SK-N-SH (cell line): Measurements from ENCODE around the gene RNF149. TPM values are rescaled to one million over a fixed set of nuclear protein-coding genes. Genes with fewer than 3 reads are reported as not detected.

Experiments
- CTCF ChIA-PET: fragments of 300-600, 350-600 bp; formaldehyde crosslinking; extraction: SDS; loops from one replicate; lab custom pipeline; 2021; lab: Yijun Ruan, JAX
- POLR2A ChIA-PET: fragments of 350-600 bp; sonication (Branson Sonifier 250); formaldehyde crosslinking; extraction: SDS; loops from one replicate; lab custom pipeline; 2020; ENCODE audit warnings: antibody characterized with exemption, inconsistent platforms; lab: Yijun Ruan, JAX
- DNase-seq: peaks from one replicate; pipeline ENCODE4 v3.0.0; 2012
- H2AFZ ChIP-seq: fragments of 200-600 bp; sonication (generic); 2 replicates; pipeline ENCODE4 v1.8.1; 2016; ENCODE audit warnings: antibody characterized with exemption, mild to moderate bottlenecking, low read depth
- H3F3A ChIP-seq: fragments of 200-600 bp; sonication (generic); replicated peaks from 2 replicates; pipeline ENCODE3; 2016; ENCODE audit warnings: antibody characterized with exemption, mild to moderate bottlenecking; ENCODE audit not compliant: insufficient read depth
- H3K27ac ChIP-seq, 2 experiments: fragments of 200-500 bp in 1 of 2; fragments of 200-600 bp in 1 of 2; sonication (Bioruptor generic) in 1 of 2; sonication (generic), shearing (Covaris generic) in 1 of 2; 2 replicates each; pipeline versions ENCODE4 v1.5.1 to v1.6.1; 2014 to 2016; ENCODE audit warnings: low read depth in 2 of 2, inconsistent platforms in 1 of 2, low read length in 1 of 2, mild to moderate bottlenecking in 1 of 2, mixed read lengths in 1 of 2
- H3K27me3 ChIP-seq: fragments of 200-600 bp; sonication (generic), shearing (Covaris generic); 2 replicates; pipeline ENCODE4 v1.6.1; 2016; ENCODE audit warnings: mixed run types; ENCODE audit not compliant: insufficient read depth
- H3K36me3 ChIP-seq, 2 experiments: fragments of 200-500 bp in 1 of 2; fragments of 200-600 bp in 1 of 2; sonication (Bioruptor generic) in 1 of 2; sonication (generic) in 1 of 2; replicated peaks in 1 of 2; 2 replicates each; pipeline versions ENCODE3 to v1.5.1; 2014 to 2016; ENCODE audit warnings: low read length in 1 of 2, mild to moderate bottlenecking in 1 of 2; ENCODE audit not compliant: insufficient read depth in 2 of 2, control insufficient read depth in 1 of 2
- H3K4me1 ChIP-seq, 2 experiments: fragments of 200-500 bp in 1 of 2; fragments of 200-600 bp in 1 of 2; sonication (Bioruptor generic) in 1 of 2; sonication (generic), shearing (Covaris generic) in 1 of 2; 2 replicates each; pipeline versions ENCODE4 v1.5.1 to v1.6.1; 2014 to 2016; ENCODE audit warnings: low read depth in 1 of 2, low read length in 1 of 2, mixed run types in 1 of 2; ENCODE audit not compliant: insufficient read depth in 2 of 2, control insufficient read depth in 1 of 2
- H3K4me2 ChIP-seq: fragments of 200-600 bp; sonication (generic), shearing (Covaris generic); 2 replicates; pipeline ENCODE4 v1.6.1; 2017; ENCODE audit warnings: mixed run types
- H3K4me3 ChIP-seq, 2 experiments: fragments of 200-500 bp in 1 of 2; fragments of 200-600 bp in 1 of 2; sonication (Bioruptor generic) in 1 of 2; sonication (generic), shearing (Covaris generic) in 1 of 2; 2 replicates each; pipeline versions ENCODE4 v1.5.1 to v1.8.1; 2014 to 2016; ENCODE audit warnings: low read depth in 2 of 2, inconsistent platforms in 1 of 2, low read length in 1 of 2, mild to moderate bottlenecking in 1 of 2, mixed read lengths in 1 of 2, moderate library complexity in 1 of 2
- H3K79me2 ChIP-seq: fragments of 200-600 bp; sonication (generic); 2 replicates; pipeline ENCODE4 v1.8.1; 2017; ENCODE audit warnings: mild to moderate bottlenecking; ENCODE audit not compliant: insufficient read depth
- H3K9ac ChIP-seq: fragments of 200-600 bp; sonication (generic); 2 replicates; pipeline ENCODE4 v1.6.1; 2017; ENCODE audit warnings: mixed run types
- H3K9me2 ChIP-seq: fragments of 200-600 bp; sonication (generic); 2 replicates; pipeline ENCODE4 v1.6.1; 2017; ENCODE audit warnings: mixed run types
- H3K9me3 ChIP-seq: fragments of 200-600 bp; sonication (generic); 2 replicates; pipeline ENCODE4 v1.6.1; 2017; ENCODE audit warnings: mixed run types, mild to moderate bottlenecking, moderate library complexity
- H4K20me1 ChIP-seq: fragments of 200-600 bp; sonication (generic); 2 replicates; pipeline ENCODE4 v1.6.1; 2017; ENCODE audit warnings: mild to moderate bottlenecking, mixed run types; ENCODE audit not compliant: insufficient read depth
- EP300 ChIP-seq, 2 experiments: IDR thresholded peaks; 2 replicates each; pipeline versions ENCODE4 v1.4.0 to v1.6.1; 2012; ENCODE audit warnings: borderline replicate concordance in 1 of 2, low read depth in 1 of 2, low read length in 1 of 2
- EZH2phosphoT487 ChIP-seq: fragments of 200-600 bp; sonication (generic); IDR thresholded peaks from 2 replicates; pipeline ENCODE4 v1.6.1; 2017; ENCODE audit warnings: low read depth, mixed run types, mild to moderate bottlenecking, antibody characterized with exemption, moderate library complexity, borderline replicate concordance
- FOSL2 ChIP-seq: IDR thresholded peaks from 2 replicates; pipeline ENCODE4 v1.4.0; 2012; ENCODE audit warnings: low read depth, mild to moderate bottlenecking, moderate library complexity, borderline replicate concordance
- JUND ChIP-seq: IDR thresholded peaks from 2 replicates; pipeline ENCODE4 v1.4.0; 2012
- MXI1 ChIP-seq: IDR thresholded peaks from 2 replicates; pipeline ENCODE4 v1.6.1; 2012; ENCODE audit warnings: mild to moderate bottlenecking, low read depth, low read length, improper control_type of control experiment
- NFIC ChIP-seq: IDR thresholded peaks from 2 replicates; pipeline ENCODE4 v1.4.0; 2012; ENCODE audit warnings: borderline replicate concordance
- REST ChIP-seq: IDR thresholded peaks from 2 replicates; pipeline ENCODE4 v1.6.1; 2012; ENCODE audit warnings: mild to moderate bottlenecking, low read depth, low read length, moderate library complexity
- RFX5 ChIP-seq: IDR thresholded peaks from 2 replicates; pipeline ENCODE4 v1.6.1; 2012; ENCODE audit warnings: mild to moderate bottlenecking, improper control_type of control experiment, low read length
- RXRA ChIP-seq: IDR thresholded peaks from 2 replicates; pipeline ENCODE4 v1.4.0; 2012; ENCODE audit warnings: low read depth, mild to moderate bottlenecking, borderline replicate concordance
- SIN3A ChIP-seq: IDR thresholded peaks from 2 replicates; pipeline ENCODE4 v1.6.1; 2012; ENCODE audit warnings: low read depth, mild to moderate bottlenecking, low read length, moderate library complexity, borderline replicate concordance
- SMC3 ChIP-seq: IDR thresholded peaks from 2 replicates; pipeline ENCODE4 v1.6.1; 2012; ENCODE audit warnings: low read depth, low read length, improper control_type of control experiment
- USF1 ChIP-seq: IDR thresholded peaks from 2 replicates; pipeline ENCODE4 v1.4.0; 2012; ENCODE audit warnings: low read depth, borderline replicate concordance
- USF2 ChIP-seq: fragments of 150-350 bp; IDR thresholded peaks from 2 replicates; pipeline ENCODE4 v1.6.1; 2017; ENCODE audit warnings: antibody characterized with exemption, low read length, low read depth, borderline replicate concordance
- ZBTB33 ChIP-seq: IDR thresholded peaks from 2 replicates; pipeline ENCODE4 v1.4.0; 2012; ENCODE audit warnings: low read depth, borderline replicate concordance
- polyA plus RNA-seq, 3 experiments: library from polyadenylated mRNA; depleted of rRNA; stranded (reverse); fragments of >200 nt; gene quantifications; 2 replicates each; pipeline ENCODE4 v1.2.3, GENCODE V29; 2012
- TF ChIP-seq, protein P1 (sequence below): IDR thresholded peaks from 2 replicates; pipeline ENCODE4; 2012

Gene RNF149
- polyA plus RNA-seq, 1 of the 3 experiments (the other 2 are of a cell fraction), result 15.3 TPM

DNA sequence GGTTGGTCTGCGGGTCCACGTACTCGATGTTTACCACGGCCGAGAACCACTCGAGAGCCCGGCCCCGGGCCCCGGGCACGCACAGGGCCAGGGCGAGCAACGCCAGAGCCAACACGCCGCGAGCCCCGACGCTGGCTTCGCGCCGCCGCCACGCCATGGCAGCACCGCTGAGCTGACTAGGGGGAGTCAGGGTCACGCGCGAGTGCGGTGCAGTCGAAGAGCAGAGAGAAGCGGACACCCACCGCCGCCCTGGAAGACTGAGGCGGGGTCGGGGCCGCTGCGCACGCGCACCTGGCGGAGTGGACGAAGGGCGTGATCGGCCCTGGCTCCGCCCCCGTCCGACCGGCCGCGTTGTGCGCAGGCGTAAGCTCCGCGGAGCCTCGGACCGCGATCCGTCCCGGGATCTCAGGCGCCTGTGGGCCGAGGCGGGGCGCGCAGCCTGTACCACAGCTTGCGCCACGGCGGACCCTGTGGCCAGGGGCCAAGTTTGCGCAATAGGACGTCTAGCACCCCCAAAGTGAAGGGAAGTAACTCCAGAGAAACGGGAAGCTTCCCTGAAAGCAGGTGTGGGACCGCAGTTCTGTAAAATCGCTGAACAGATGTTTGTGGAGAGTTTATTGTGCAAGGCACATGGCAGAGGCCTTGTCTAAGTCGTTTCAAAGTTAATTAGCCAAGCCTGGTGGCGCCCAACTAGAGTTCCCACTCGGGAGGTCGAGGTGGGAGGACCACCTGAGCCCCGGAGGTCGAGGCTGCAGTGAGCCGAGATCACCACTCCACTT, at the start of gene RNF149 (continued):
- TF ChIP-seq ZBTB33, result no peak
- peak; percentile 46; the same call in 1 of the 2 replicates for TF ChIP-seq NFIC
- TF ChIP-seq USF1, result no peak
- no peak for TF ChIP-seq EP300 (IDR thresholded peaks at IDR 0.05; ENCODE audit: borderline replicate concordance in 1 of 2, low read depth in 1 of 2, low read length in 1 of 2)
- no peak for TF ChIP-seq FOSL2
- TF ChIP-seq SMC3, result no peak
- TF ChIP-seq, protein P1, sequence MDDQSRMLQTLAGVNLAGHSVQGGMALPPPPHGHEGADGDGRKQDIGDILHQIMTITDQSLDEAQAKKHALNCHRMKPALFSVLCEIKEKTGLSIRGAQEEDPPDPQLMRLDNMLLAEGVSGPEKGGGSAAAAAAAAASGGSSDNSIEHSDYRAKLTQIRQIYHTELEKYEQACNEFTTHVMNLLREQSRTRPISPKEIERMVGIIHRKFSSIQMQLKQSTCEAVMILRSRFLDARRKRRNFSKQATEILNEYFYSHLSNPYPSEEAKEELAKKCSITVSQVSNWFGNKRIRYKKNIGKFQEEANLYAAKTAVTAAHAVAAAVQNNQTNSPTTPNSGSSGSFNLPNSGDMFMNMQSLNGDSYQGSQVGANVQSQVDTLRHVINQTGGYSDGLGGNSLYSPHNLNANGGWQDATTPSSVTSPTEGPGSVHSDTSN, result no peak

DNA sequence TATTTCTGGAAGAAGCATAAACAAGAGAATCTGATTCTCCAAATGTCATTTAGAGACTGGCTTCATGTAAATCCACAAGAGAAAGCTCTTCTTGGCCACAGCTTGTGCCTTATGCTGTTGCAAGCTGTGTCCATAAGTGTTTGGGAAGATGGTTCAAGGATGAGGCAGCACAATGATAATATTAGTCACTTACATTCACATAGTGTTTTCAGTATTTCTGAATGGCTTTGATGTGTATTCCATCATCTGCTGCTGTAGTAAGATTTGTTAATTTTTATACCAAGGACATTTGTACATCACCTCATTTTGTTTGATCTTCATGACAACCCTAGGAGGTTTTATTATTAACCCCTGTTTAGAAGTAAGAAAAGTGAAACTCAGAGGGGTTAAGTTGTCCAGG, 48.9 kb upstream of the RNF149 start:
- Histone ChIP-seq H2AFZ (no peak overlapping the region), H3K9ac (no peak overlapping the region)
- CTCF ChIA-PET, result interaction anchor here (0.6 to 2.5 kb wide), 3 partner anchors 8 to 16 kb away, joined by 3 to 10 read pairs (median 3); no protein-coding TSS in a partner anchor

More for the DNA sequence above, 48.9 kb upstream of the RNF149 start:
- Histone ChIP-seq H3F3A (no peaks in the 10 kb centered on the region), H3K4me2 (no peak overlapping the region), H3K4me1 (no peaks in the 10 kb centered on the region; a peak in 1 of 4 replicates), H3K27me3 (no peaks in the 10 kb centered on the region; the same call in 1 of the 2 replicates), H4K20me1 (no peaks in the 10 kb centered on the region)
- POLR2A ChIA-PET, result no interaction called here
- no peak for DNase-seq
- TF ChIP-seq ZBTB33 (no peak), MXI1 (no peak), EZH2phosphoT487 (no peak), JUND (no peak), USF2 (no peak), SMC3 (no peak), REST (no peak), SIN3A (no peak), RFX5 (no peak), RXRA (no peak)
- TF ChIP-seq, protein P1, result no peak
- TF ChIP-seq, all 33 proteins: peak for 0
- H3K36me3 ChIP-seq, result no peaks in the 10 kb centered on the region
- H3K4me3 ChIP-seq, result no peak overlapping the region
- no peaks in the 10 kb centered on the region for H3K9me3 ChIP-seq
- no peaks in the 10 kb centered on the region for H3K79me2 ChIP-seq
- H3K27ac ChIP-seq, result no peak overlapping the region
- H3K9me2 ChIP-seq, result no peaks in the 10 kb centered on the region
